HepG2 (cell line): Measurements from ENCODE around the gene COG5. TPM values are rescaled to one million over a fixed set of nuclear protein-coding genes. Genes with fewer than 3 reads are reported as not detected.

Experiments
- ATF6 ChIP-seq: sonication (generic); formaldehyde crosslinking; conservative IDR thresholded peaks from 2 replicates; pipeline ENCODE4 v1.4.0; 2020; ENCODE audit warnings: missing genetic modification reagents
- E2F1 ChIP-seq: sonication (generic); formaldehyde crosslinking; IDR thresholded peaks from 2 replicates; pipeline ENCODE4 v1.5.0; 2020; ENCODE audit warnings: missing genetic modification reagents
- EED ChIP-seq: sonication (generic); formaldehyde crosslinking; IDR thresholded peaks from 2 replicates; pipeline ENCODE4 v1.5.0; 2020; ENCODE audit warnings: mild to moderate bottlenecking, missing genetic modification reagents
- HMGA1 ChIP-seq: sonication (generic); formaldehyde crosslinking; conservative IDR thresholded peaks from 2 replicates; pipeline ENCODE4 v1.4.0; 2020; ENCODE audit warnings: missing genetic modification reagents
- JUN ChIP-seq: sonication (generic); formaldehyde crosslinking; IDR thresholded peaks from 2 replicates; pipeline ENCODE4 v1.4.0; 2020; ENCODE audit warnings: mild to moderate bottlenecking, missing genetic modification reagents
- LCORL ChIP-seq, 2 experiments: fragments of 450-650 bp in 1 of 2; sonication (generic) in 1 of 2; formaldehyde crosslinking in 1 of 2; IDR thresholded peaks; 2 replicates each; pipeline versions ENCODE4 v1.5.0 to v1.6.1; 2017 to 2020; ENCODE audit warnings: antibody characterized with exemption in 1 of 2, missing genetic modification reagents in 1 of 2
- MAF1 ChIP-seq: sonication (generic); formaldehyde crosslinking; IDR thresholded peaks from 2 replicates; pipeline ENCODE4 v1.5.0; 2020; ENCODE audit warnings: missing genetic modification reagents, borderline replicate concordance
- MIXL1 ChIP-seq: IDR thresholded peaks from 2 replicates; pipeline ENCODE4 v1.6.1; 2016
- PAWR ChIP-seq: sonication (generic); formaldehyde crosslinking; IDR thresholded peaks from 2 replicates; pipeline ENCODE4 v1.4.0; 2020; ENCODE audit warnings: missing genetic modification reagents, mild to moderate bottlenecking, borderline replicate concordance
- PCBP1 ChIP-seq: fragments of 200-400 bp; formaldehyde crosslinking; IDR thresholded peaks from 2 replicates; pipeline ENCODE4 v1.6.1; 2017; ENCODE audit warnings: mild to moderate bottlenecking, low read depth, low read length, borderline replicate concordance
- PLRG1 ChIP-seq: fragments of 450-650 bp; conservative IDR thresholded peaks from 2 replicates; pipeline ENCODE4 v1.6.1; 2016
- SNAPC2 ChIP-seq: sonication (generic); formaldehyde crosslinking; IDR thresholded peaks from 2 replicates; pipeline ENCODE4 v1.8.1; 2022; ENCODE audit warnings: mild to moderate bottlenecking, missing genetic modification reagents
- SOX5 ChIP-seq: IDR thresholded peaks from 2 replicates; pipeline ENCODE4 v1.6.1; 2016; ENCODE audit warnings: borderline replicate concordance
- SP140L ChIP-seq: sonication (generic); formaldehyde crosslinking; IDR thresholded peaks from 2 replicates; pipeline ENCODE4 v1.4.0; 2020; ENCODE audit warnings: missing genetic modification reagents, borderline replicate concordance
- SP2 ChIP-seq: sonication (generic); formaldehyde crosslinking; IDR thresholded peaks from 2 replicates; pipeline ENCODE4 v1.5.1; 2020; ENCODE audit warnings: mild to moderate bottlenecking, missing genetic modification reagents
- TGIF2 ChIP-seq: IDR thresholded peaks from 2 replicates; pipeline ENCODE4 v1.6.1; 2016; ENCODE audit warnings: control low read depth, missing compliant biosample characterization
- TMF1 ChIP-seq: sonication (generic); formaldehyde crosslinking; IDR thresholded peaks from 2 replicates; pipeline ENCODE4 v1.8.1; 2022; ENCODE audit warnings: low read depth, missing genetic modification reagents
- TOE1 ChIP-seq: sonication (generic); formaldehyde crosslinking; IDR thresholded peaks from 2 replicates; pipeline ENCODE4 v1.4.0; 2020; ENCODE audit warnings: mild to moderate bottlenecking, missing genetic modification reagents
- ZBTB14 ChIP-seq: sonication (generic); formaldehyde crosslinking; IDR thresholded peaks from 2 replicates; pipeline ENCODE4 v1.4.0; 2020; ENCODE audit warnings: missing genetic modification reagents
- ZBTB34 ChIP-seq: sonication (generic); formaldehyde crosslinking; IDR thresholded peaks from 2 replicates; pipeline ENCODE4 v1.8.0; 2022; ENCODE audit warnings: mild to moderate bottlenecking, missing genetic modification reagents
- ZC3H13 ChIP-seq: sonication (generic); formaldehyde crosslinking; IDR thresholded peaks from 2 replicates; pipeline ENCODE4 v1.8.1; 2023; ENCODE audit warnings: mild to moderate bottlenecking, missing genetic modification reagents, moderate library complexity
- ZNF121 ChIP-seq: sonication (generic); formaldehyde crosslinking; IDR thresholded peaks from 2 replicates; pipeline ENCODE4 v1.5.0; 2020; ENCODE audit warnings: mild to moderate bottlenecking, missing genetic modification reagents
- ZNF136 ChIP-seq: sonication (generic); formaldehyde crosslinking; IDR thresholded peaks from 2 replicates; pipeline ENCODE4 v1.8.1; 2022; ENCODE audit warnings: low read depth, mild to moderate bottlenecking, moderate library complexity, missing genetic modification reagents
- ZNF207 ChIP-seq: fragments of 450-650 bp; IDR thresholded peaks from 2 replicates; pipeline ENCODE4 v1.6.1; 2016; ENCODE audit warnings: antibody characterized with exemption, borderline replicate concordance
- ZNF614 ChIP-seq: IDR thresholded peaks from 2 replicates; pipeline ENCODE4 v1.6.1; 2018; ENCODE audit warnings: missing biosample characterization, missing genetic modification reagents, inconsistent platforms, borderline replicate concordance
- ZNF883 ChIP-seq: sonication (generic); formaldehyde crosslinking; IDR thresholded peaks from 2 replicates; pipeline ENCODE4 v1.5.1; 2020; ENCODE audit warnings: mild to moderate bottlenecking, missing genetic modification reagents; ENCODE audit errors: not compliant biosample characterization
- polyA plus RNA-seq, 8 experiments: library from polyadenylated mRNA; depleted of rRNA in 3 of 8; stranded (reverse) in 7 of 8; unstranded in 1 of 8; fragments of >200 nt; fragmentation: Illumina TruSeq in 4 of 8; extraction: Trizol in 4 of 8; gene quantifications; 2 replicates each; pipeline versions ENCODE4 v1.2.1 to v1.2.3, GENCODE V29; 2011 to 2016; ENCODE audit warnings: low read depth in 4 of 8, missing spikeins in 1 of 8, mixed read lengths in 1 of 8; ENCODE audit not compliant: insufficient read depth in 1 of 8
- total RNA-seq, 5 experiments: library from RNA; depleted of rRNA; stranded (reverse); fragments of >200 nt; fragmentation: Illumina TruSeq; extraction: Trizol; gene quantifications; 2 replicates each; pipeline ENCODE4 v1.2.3, GENCODE V29; 2016; ENCODE audit warnings: low read depth in 1 of 5

COG5 gene
- total and polyA plus RNA-seq, 2 of the 13 experiments (the other 11 are each of a cell fraction or from before 2014, with no cell fraction given): 20.4 to 31.3 TPM

GRCh38 chr7:107579885-107580715 is 16.4 kb upstream of the COG5 start, which contains the start of gene BCAP29 (continued):
- TF ChIP-seq ZBTB34 (no peak), MAF1 (no peak), ZNF207 (no peak), ZNF136 (CRISPR knock-in tag) (no peak), ZC3H13 (CRISPR knock-in tag) (no peak), MIXL1 (no peak), SNAPC2 (CRISPR knock-in tag) (no peak), TMF1 (CRISPR knock-in tag) (no peak), TGIF2 (no peak), PAWR (no peak), E2F1 (CRISPR knock-in tag) (peak; percentile 53; the same call in 1 of the 2 replicates), JUN (CRISPR knock-in tag) (0 out of 2 replicates have a peak, but pooled peaks have one; percentile 28), ZNF883 (no peak), HMGA1 (CRISPR knock-in tag) (no peak), ZBTB14 (CRISPR knock-in tag) (no peak), PCBP1 (no peak), ZNF614 (no peak), SOX5 (CRISPR knock-in tag) (no peak), ATF6 (CRISPR knock-in tag) (no peak), SP2 (CRISPR knock-in tag) (no peak), EED (peak; percentile 56; the same call in 1 of the 2 replicates), ZNF121 (CRISPR knock-in tag) (no peak; the same call in 1 of the 2 replicates), LCORL (IDR thresholded peaks at IDR 0.05) (no peak), LCORL (CRISPR knock-in tag; IDR thresholded peaks at IDR 0.05) (no peak), SP140L (no peak), PLRG1 (no peak), TOE1 (CRISPR knock-in tag) (no peak)
